Loucy (cell line): Measurements from ENCODE around the gene SLC15A3.

Experiments
- CTCF ChIP-seq: fragments of 200-600 bp; sonication (generic); conservative IDR thresholded peaks from 2 replicates; pipeline ENCODE4 v1.5.1; 2014; ENCODE audit warnings: mild to moderate bottlenecking, antibody characterized with exemption, low read length
- EZH2phosphoT487 ChIP-seq: fragments of 200-600 bp; IDR thresholded peaks from 2 replicates; pipeline ENCODE4 v1.6.1; 2018; ENCODE audit warnings: antibody characterized with exemption, mild to moderate bottlenecking, moderate library complexity, borderline replicate concordance

- TF ChIP-seq CTCF (no peak), EZH2phosphoT487 (no peak)
Observed at GRCh38 chr11:60905047-60905446, 46.9 kb downstream of the SLC15A3 start.
